ENCODE data around the gene FSTL3.

The FSTL3 gene

DNA sequence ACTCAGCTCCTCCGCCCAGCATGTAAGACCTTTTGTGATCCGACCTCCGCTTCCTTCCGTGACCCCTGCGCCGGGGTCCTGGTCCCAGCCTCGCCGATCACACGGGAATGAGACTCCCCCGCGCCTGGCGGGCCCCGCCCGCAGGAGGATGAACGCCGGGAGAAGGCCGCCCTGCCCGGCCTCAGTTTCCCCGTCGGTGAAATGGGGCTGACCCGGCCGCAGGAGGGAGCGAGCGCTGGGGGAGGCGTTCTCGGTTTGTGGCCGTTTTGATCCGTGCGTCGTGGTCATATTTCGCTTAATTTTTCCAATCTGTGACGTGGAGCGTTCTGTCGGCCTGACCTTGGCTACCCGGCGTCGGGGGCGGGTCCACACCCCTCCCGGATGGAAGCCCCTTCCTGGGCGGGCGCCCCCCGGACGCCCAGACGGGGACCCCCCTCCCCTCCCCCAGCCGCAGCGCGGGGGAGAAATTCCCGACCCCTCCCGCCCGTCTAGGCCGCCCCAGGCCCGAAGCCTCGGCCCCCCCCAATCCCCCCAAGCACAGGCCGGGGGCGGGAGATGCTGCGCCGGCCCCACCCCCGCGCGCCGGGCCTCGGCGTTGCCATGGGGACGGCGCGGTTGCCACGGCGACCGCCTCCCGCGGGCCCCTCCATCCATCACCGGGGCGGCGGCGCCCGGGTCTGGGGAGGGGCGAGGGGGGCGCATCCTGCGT is 43.6 kb downstream of the FSTL3 start:
- Histone ChIP-seq H3K4me2 (ENCODE audit: insufficient read depth, low read length) (no peak overlapping the region), H3K9ac (ENCODE audit: low read depth, low read length) (no peak overlapping the region), H3K9me3 (ENCODE audit: insufficient read depth, low read length, severe bottlenecking) (peaks cover 7% of the 10 kb centered on the region), H3K4me3 (ENCODE audit: low read depth in 1 of 2, low read length in 2 of 2) (no peak overlapping the region), H4K20me1 (ENCODE audit: insufficient read depth, low read length) (no peaks in the 10 kb centered on the region), H3K27ac (ENCODE audit: low read length) (no peak overlapping the region), H3K79me2 (ENCODE audit: insufficient read depth, low read length) (no peaks in the 10 kb centered on the region), H2AFZ (ENCODE audit: low read depth, low read length) (no peak overlapping the region), H3K4me1 (ENCODE audit: insufficient read depth, low read length) (no peaks in the 10 kb centered on the region), H3K36me3 (ENCODE audit: insufficient read depth, low read length) (no peaks in the 10 kb centered on the region), H3K27me3 (ENCODE audit: insufficient read depth, low read length, poor library complexity) (no peaks in the 10 kb centered on the region)
- ATAC-seq (ENCODE audit: insufficient read depth, low read depth) (no peak), DNase-seq (no peak)
- TF ChIP-seq, protein P1, sequence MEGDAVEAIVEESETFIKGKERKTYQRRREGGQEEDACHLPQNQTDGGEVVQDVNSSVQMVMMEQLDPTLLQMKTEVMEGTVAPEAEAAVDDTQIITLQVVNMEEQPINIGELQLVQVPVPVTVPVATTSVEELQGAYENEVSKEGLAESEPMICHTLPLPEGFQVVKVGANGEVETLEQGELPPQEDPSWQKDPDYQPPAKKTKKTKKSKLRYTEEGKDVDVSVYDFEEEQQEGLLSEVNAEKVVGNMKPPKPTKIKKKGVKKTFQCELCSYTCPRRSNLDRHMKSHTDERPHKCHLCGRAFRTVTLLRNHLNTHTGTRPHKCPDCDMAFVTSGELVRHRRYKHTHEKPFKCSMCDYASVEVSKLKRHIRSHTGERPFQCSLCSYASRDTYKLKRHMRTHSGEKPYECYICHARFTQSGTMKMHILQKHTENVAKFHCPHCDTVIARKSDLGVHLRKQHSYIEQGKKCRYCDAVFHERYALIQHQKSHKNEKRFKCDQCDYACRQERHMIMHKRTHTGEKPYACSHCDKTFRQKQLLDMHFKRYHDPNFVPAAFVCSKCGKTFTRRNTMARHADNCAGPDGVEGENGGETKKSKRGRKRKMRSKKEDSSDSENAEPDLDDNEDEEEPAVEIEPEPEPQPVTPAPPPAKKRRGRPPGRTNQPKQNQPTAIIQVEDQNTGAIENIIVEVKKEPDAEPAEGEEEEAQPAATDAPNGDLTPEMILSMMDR (IDR thresholded peaks at IDR 0.05; ENCODE audit: borderline replicate concordance, extremely low read depth, low read length, poor library complexity, severe bottlenecking) = no peak
- no peak for TF ChIP-seq EZH2 (IDR thresholded peaks at IDR 0.05; ENCODE audit: borderline replicate concordance, low read depth, low read length, severe bottlenecking)

DNA sequence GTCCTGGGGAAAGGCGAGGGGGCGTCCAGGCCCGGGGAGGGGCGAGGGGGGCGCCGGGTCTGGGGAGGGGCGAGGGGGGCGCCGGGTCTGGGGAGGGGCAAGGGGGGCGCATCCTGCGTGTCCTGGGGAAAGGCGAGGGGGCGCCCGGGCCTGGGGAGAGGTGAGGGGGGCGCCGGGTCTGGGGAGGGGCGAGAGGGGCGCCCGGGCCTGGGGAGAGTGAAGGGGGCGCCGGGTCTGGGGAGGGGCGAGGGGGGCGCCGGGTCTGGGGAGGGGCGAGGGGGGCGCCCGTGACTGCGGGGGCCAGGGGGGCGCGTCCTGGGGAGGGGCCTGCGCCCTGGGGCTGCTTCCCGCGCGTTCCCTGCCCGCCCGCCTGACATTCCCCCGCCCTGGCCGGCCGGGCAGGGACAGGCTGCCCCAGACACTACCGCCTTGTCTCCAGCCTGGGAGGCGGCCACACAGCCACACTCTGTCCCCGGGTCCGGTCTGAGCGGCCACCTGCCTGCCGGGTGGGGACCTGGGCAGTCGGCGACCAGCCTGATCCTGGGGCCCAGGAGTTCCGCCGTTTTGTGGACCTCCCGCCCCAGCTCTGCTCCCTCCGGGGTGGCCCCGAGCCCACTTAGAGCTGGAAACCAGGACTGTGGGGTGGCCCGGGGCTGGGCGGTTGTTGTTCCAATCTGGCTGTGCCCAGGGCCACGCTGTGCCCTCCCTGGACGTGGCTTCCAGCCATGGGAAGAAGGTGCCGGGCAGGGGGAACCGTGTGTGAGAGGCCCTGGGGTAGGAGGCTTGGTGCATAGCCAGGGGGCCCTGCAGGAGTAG is 44.4 kb downstream of the FSTL3 start:
- H3K4me1 ChIP-seq (ENCODE audit: insufficient read depth, low read length) = no peaks in the 10 kb centered on the region
- H2AFZ ChIP-seq (ENCODE audit: low read depth, low read length) = no peak overlapping the region
- H3K9me3 ChIP-seq (ENCODE audit: insufficient read depth, low read length, severe bottlenecking) = peaks cover 3% of the 10 kb centered on the region
- no peaks in the 10 kb centered on the region for H3K36me3 ChIP-seq (ENCODE audit: insufficient read depth, low read length)
- H3K27me3 ChIP-seq (ENCODE audit: insufficient read depth, low read length, poor library complexity) = no peaks in the 10 kb centered on the region
- H3K9ac ChIP-seq (ENCODE audit: low read depth, low read length) = no peak overlapping the region
- no peak for TF ChIP-seq EZH2 (IDR thresholded peaks at IDR 0.05; ENCODE audit: borderline replicate concordance, low read depth, low read length, severe bottlenecking)
- TF ChIP-seq, protein P1 (IDR thresholded peaks at IDR 0.05; ENCODE audit: borderline replicate concordance, extremely low read depth, low read length, poor library complexity, severe bottlenecking) = no peak
- no peaks in the 10 kb centered on the region for H3K79me2 ChIP-seq (ENCODE audit: insufficient read depth, low read length)
- DNase-seq (no peak), ATAC-seq (ENCODE audit: insufficient read depth, low read depth) (no peak)
- H4K20me1 ChIP-seq (ENCODE audit: insufficient read depth, low read length) = no peaks in the 10 kb centered on the region
- no peak overlapping the region for H3K27ac ChIP-seq (ENCODE audit: low read length)
- no peak overlapping the region for H3K4me3 ChIP-seq (ENCODE audit: low read depth in 1 of 2, low read length in 2 of 2)
- no peak overlapping the region for H3K4me2 ChIP-seq (ENCODE audit: insufficient read depth, low read length)

DNA sequence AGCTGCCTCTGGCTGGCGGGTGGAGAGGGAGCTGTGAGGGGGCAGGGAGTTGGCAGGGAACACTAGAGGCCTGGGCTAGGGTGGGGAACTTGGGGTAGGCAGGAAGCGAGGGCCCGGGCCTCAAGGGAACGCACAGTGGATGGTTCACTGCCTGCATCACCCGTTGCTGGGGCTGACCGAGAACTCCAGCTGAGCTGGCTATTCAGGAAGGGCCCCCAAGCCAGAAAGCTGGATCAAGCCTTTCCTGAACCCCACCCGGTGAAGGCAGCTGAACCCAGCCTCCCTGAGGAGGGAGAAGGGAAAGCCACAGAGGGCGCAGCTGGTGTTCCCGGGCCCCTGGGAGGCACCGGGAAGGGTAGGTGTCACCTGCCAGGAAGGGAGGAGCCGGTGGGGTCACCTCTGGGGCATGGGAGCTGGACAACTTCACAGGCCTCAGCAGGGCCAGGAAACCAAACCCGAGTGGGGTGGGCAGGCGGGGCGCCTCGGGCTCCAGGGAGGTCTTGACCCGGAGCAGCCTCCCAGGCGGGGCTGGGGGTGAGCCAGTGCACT is 46.4 kb downstream of the FSTL3 start:
- no peak overlapping the region for H3K27ac ChIP-seq (ENCODE audit: low read length)
- no peaks in the 10 kb centered on the region for H4K20me1 ChIP-seq (ENCODE audit: insufficient read depth, low read length)
- no peak for ATAC-seq (ENCODE audit: insufficient read depth, low read depth)
- no peak overlapping the region for H3K4me2 ChIP-seq (ENCODE audit: insufficient read depth, low read length)
- H3K9ac ChIP-seq (ENCODE audit: low read depth, low read length) = no peak overlapping the region
- no peaks in the 10 kb centered on the region for H3K4me1 ChIP-seq (ENCODE audit: insufficient read depth, low read length)
- H3K9me3 ChIP-seq (ENCODE audit: insufficient read depth, low read length, severe bottlenecking) = no peaks in the 10 kb centered on the region
- H3K27me3 ChIP-seq (ENCODE audit: insufficient read depth, low read length, poor library complexity) = no peaks in the 10 kb centered on the region
- no peak for TF ChIP-seq EZH2 (IDR thresholded peaks at IDR 0.05; ENCODE audit: borderline replicate concordance, low read depth, low read length, severe bottlenecking)
- TF ChIP-seq, protein P1 (IDR thresholded peaks at IDR 0.05; ENCODE audit: borderline replicate concordance, extremely low read depth, low read length, poor library complexity, severe bottlenecking) = no peak
- no peak overlapping the region for H2AFZ ChIP-seq (ENCODE audit: low read depth, low read length)
- no peak for DNase-seq
- H3K4me3 ChIP-seq (ENCODE audit: low read depth in 1 of 2, low read length in 2 of 2) = no peak overlapping the region
- H3K36me3 ChIP-seq (ENCODE audit: insufficient read depth, low read length) = no peaks in the 10 kb centered on the region
- H3K79me2 ChIP-seq (ENCODE audit: insufficient read depth, low read length) = no peaks in the 10 kb centered on the region

Measured in DND-41 (cell line).